ENCODE measurements around the gene GGTLC1. TPM values are rescaled to one million over a fixed set of nuclear protein-coding genes. Genes with fewer than 3 reads are reported as not detected.

GGTLC1 gene
- total and polyA plus RNA-seq, 2 donors from 2014 or later = not detected

GRCh38 chr20:24004471-24004870, 15.9 kb upstream of the GGTLC1 start:
- Histone ChIP-seq H3K27ac (ENCODE audit: low read depth in 2 of 2, low read length in 2 of 2) (no peak overlapping the region), H3K4me3 (ENCODE audit: low read length in 3 of 3) (no peak overlapping the region), H3K27me3 (ENCODE audit: control insufficient read depth, insufficient read depth, low read length) (peaks cover 2% of the 10 kb centered on the region), H3K4me1 (ENCODE audit: control insufficient read depth in 2 of 3, insufficient read depth in 2 of 3, low read depth in 1 of 3, low read length in 3 of 3) (no peaks in the 10 kb centered on the region), H3K9ac (ENCODE audit: low read length in 3 of 3) (no peak overlapping the region), H3K36me3 (ENCODE audit: control insufficient read depth in 2 of 3, insufficient read depth in 3 of 3, low read length in 3 of 3) (no peaks in the 10 kb centered on the region), H3K9me3 (ENCODE audit: control insufficient read depth in 2 of 3, insufficient read depth in 1 of 3, low read length in 3 of 3) (peaks cover 0 to 2% (median 0%) of the 10 kb centered on the region in 3 donors)
- TF ChIP-seq, protein P1, sequence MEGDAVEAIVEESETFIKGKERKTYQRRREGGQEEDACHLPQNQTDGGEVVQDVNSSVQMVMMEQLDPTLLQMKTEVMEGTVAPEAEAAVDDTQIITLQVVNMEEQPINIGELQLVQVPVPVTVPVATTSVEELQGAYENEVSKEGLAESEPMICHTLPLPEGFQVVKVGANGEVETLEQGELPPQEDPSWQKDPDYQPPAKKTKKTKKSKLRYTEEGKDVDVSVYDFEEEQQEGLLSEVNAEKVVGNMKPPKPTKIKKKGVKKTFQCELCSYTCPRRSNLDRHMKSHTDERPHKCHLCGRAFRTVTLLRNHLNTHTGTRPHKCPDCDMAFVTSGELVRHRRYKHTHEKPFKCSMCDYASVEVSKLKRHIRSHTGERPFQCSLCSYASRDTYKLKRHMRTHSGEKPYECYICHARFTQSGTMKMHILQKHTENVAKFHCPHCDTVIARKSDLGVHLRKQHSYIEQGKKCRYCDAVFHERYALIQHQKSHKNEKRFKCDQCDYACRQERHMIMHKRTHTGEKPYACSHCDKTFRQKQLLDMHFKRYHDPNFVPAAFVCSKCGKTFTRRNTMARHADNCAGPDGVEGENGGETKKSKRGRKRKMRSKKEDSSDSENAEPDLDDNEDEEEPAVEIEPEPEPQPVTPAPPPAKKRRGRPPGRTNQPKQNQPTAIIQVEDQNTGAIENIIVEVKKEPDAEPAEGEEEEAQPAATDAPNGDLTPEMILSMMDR (IDR thresholded peaks at IDR 0.05; ENCODE audit: borderline replicate concordance, extremely low read depth, insufficient read depth) = no peak
- intact Hi-C loops (cut with DNase I) = no loop called here
- DNase-seq = no peak
- no peak for FAIRE-seq

- H3K27me3 ChIP-seq (ENCODE audit: control insufficient read depth, insufficient read depth, low read length) = peaks cover 2% of the 10 kb centered on the region
- no peaks in the 10 kb centered on the region for H3K36me3 ChIP-seq (ENCODE audit: control insufficient read depth in 2 of 3, insufficient read depth in 3 of 3, low read length in 3 of 3)
- no peak overlapping the region for H3K9ac ChIP-seq (ENCODE audit: low read length in 3 of 3)
- H3K4me1 ChIP-seq (ENCODE audit: control insufficient read depth in 2 of 3, insufficient read depth in 2 of 3, low read depth in 1 of 3, low read length in 3 of 3) = no peaks in the 10 kb centered on the region
- TF ChIP-seq, protein P1 (IDR thresholded peaks at IDR 0.05; ENCODE audit: borderline replicate concordance, extremely low read depth, insufficient read depth) = no peak
- peak overlapping the region in 1 of 3 donors; percentile 40 for H3K4me3 ChIP-seq (ENCODE audit: low read length in 3 of 3)
- no peak for DNase-seq
- peaks cover 0 to 2% (median 0%) of the 10 kb centered on the region in 3 donors for H3K9me3 ChIP-seq (ENCODE audit: control insufficient read depth in 2 of 3, insufficient read depth in 1 of 3, low read length in 3 of 3)
- no peak overlapping the region for H3K27ac ChIP-seq (ENCODE audit: low read depth in 2 of 2, low read length in 2 of 2)
- FAIRE-seq = no peak
- intact Hi-C loops (cut with DNase I) = no loop called here
Observed at GRCh38 chr20:24002896-24003295, 14.3 kb upstream of the GGTLC1 start.

DNA sequence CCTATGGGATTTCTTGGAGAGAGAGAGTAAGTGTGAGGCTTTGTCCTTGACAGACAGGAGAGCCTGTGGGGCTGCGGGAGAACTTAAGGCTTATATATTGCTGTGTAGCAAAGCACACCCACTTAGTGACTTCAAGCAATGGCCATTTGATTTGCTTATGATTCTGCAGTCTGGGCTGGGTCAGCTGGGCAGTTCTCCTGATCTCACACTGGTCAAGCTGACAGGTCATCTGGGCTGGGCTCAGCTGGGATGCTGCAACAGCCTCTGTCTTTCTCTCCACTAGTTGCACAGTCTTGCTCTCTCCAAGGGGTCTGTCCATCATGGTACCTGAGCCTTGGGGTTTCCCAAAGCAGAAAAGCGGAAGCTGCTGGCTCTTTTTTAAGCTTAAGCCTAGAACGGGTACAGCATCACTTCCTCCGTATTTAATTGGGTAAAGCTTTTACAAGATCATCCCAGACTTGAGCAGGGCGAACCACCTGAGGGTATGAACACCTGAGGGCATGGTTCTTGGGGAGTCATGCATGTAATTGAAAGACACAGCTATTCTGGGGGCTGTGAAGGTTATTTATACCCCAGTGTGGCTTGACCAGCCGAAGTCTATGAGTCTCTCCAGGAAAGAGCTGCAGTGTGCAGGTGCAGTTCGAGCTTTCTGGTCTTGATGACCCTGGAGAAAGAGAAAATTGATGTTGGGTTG, 13.3 kb upstream of the GGTLC1 start:
- Histone ChIP-seq H3K9me3 (ENCODE audit: control insufficient read depth in 2 of 3, insufficient read depth in 1 of 3, low read length in 3 of 3) (peaks cover 0 to 2% (median 0%) of the 10 kb centered on the region in 3 donors), H3K27ac (ENCODE audit: low read depth in 2 of 2, low read length in 2 of 2) (no peak overlapping the region), H3K4me1 (ENCODE audit: control insufficient read depth in 2 of 3, insufficient read depth in 2 of 3, low read depth in 1 of 3, low read length in 3 of 3) (no peaks in the 10 kb centered on the region), H3K4me3 (ENCODE audit: low read length in 3 of 3) (no peak overlapping the region), H3K36me3 (ENCODE audit: control insufficient read depth in 2 of 3, insufficient read depth in 3 of 3, low read length in 3 of 3) (no peaks in the 10 kb centered on the region), H3K9ac (ENCODE audit: low read length in 3 of 3) (no peak overlapping the region), H3K27me3 (ENCODE audit: control insufficient read depth, insufficient read depth, low read length) (peaks cover 2% of the 10 kb centered on the region)
- FAIRE-seq (no peak), DNase-seq (no peak)
- TF ChIP-seq, protein P1 (IDR thresholded peaks at IDR 0.05; ENCODE audit: borderline replicate concordance, extremely low read depth, insufficient read depth) = no peak
- intact Hi-C loops (cut with DNase I) = no loop called here
